Activated naive CD4-positive, alpha-beta T cell treated with anti-CD3 and anti-CD28 coated beads, Interleukin-2, amount 50 U/mL, for 16 hours (primary cell): ENCODE measurements around the gene SSC5D.
"Not testable (repeated sequence)": the region's sequence is repeated elsewhere in the genome, so short reads cannot be mapped to it uniquely, and the experiment has no call there.

ENCODE experiments used
- DNase-seq: peaks from one replicate; pipeline ENCODE4 v3.0.0-alpha.2; 2020

Gene SSC5D

DNA sequence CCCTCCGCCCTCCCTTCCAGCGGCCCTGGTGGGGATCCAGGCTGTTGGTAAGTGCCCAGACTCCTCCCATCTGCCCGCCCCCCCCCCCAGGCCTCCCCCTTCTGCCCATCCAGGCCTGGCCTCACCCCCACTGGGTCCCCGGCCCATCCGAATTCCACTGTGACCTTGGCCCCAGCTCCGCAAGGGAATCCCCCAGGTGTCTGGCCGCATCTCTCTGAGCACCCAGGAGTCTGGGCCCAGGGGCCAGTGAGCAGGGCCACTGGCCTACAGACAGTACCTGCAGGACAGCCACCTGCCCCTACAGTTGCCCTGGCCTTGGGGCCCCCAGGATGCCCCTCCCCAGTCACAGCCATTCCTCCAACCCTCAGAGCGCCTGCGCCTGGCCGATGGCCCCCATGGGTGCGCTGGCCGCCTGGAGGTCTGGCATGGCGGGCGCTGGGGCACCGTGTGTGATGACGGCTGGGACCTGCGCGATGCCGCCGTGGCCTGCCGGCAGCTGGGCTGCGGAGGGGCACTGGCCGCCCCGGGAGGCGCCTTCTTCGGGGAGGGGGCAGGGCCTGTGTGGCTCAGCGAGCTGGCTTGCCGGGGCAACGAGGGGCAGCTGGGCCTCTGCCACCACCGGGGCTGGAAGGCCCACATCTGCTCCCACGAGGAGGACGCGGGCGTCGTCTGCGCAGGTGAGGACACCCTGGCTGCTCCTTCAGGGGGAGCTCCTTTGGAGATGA, 912 bp downstream of the SSC5D start:
- no peak for DNase-seq

DNA sequence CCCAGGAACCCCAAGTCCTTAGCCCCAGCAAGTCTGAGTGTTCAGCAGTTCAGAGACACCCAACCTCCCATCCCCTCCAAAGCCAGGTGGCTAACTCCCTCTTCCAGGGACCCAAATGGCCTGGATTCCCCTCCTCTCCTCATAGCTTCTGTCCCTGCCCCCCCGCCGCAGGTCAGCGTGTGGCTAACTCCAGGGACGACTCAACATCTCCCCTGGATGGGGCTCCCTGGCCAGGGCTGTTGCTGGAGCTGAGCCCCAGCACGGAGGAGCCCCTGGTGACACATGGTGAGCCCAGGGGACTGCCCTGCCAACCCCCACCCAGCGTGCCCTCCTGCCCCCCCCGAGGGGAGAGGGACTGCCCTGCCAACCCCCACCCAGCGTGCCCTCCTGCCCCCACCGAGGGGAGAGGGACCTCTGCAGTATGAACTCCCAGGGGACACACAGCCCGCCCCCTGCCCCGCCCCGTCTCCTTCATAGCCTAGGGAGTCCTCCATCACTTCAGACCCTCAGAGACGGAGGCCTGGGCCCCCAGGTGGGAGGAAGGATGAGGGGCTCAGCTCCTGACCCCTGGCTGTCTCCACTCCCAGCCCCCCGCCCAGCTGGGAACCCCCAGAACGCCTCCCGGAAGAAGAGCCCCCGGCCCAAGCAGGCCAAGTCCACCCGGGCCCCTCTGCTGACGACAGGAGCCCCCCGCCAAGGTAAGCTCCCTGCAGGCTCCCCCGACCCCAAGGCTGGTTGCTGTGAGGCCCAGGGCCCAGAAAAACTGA, 1.7 kb downstream of the SSC5D start:
- DNase-seq: no peak

DNA sequence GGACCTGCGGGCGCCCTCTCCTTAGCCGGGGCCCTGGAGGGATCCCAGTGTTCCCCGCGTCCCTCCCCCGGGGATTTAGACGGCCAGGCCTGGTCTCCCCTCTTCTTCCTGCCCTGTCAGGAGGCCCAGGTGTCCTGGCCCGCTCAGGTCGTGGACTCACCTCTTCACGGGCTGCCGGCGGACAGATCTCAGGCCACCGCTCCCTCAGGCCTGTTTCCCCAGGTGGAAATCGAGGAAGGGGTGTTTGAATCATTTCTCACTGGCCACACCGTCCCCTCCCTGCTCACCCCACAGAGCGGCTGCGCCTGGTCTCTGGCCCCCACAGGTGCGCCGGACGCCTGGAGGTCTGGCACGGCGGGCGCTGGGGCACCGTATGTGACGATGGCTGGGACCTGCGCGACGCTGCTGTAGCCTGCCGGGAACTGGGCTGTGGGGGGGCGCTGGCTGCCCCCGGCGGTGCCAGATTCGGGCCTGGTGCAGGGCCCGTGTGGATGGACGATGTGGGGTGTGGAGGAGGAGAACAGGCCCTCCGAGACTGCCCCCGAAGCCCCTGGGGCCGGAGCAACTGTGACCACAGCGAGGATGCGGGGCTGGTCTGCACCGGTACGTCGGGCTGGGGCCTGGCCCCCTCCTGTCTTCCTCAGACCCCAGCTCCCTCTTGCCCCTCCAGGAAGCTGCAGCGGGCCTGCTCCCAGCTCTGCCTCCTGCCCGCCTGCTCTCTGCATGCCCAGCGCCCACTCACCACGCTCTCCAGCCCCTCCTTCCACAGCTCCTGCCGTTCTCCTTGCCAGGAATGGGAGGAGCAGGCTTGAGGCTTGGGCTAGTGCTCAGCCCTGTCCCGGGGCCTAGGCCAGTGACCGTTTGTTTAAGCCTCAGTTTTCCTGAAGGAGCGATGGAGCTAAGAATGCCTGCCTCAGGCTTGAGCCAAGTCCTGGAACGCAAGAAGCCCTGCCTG, 2.5 kb downstream of the SSC5D start:
- DNase-seq: no peak

DNA sequence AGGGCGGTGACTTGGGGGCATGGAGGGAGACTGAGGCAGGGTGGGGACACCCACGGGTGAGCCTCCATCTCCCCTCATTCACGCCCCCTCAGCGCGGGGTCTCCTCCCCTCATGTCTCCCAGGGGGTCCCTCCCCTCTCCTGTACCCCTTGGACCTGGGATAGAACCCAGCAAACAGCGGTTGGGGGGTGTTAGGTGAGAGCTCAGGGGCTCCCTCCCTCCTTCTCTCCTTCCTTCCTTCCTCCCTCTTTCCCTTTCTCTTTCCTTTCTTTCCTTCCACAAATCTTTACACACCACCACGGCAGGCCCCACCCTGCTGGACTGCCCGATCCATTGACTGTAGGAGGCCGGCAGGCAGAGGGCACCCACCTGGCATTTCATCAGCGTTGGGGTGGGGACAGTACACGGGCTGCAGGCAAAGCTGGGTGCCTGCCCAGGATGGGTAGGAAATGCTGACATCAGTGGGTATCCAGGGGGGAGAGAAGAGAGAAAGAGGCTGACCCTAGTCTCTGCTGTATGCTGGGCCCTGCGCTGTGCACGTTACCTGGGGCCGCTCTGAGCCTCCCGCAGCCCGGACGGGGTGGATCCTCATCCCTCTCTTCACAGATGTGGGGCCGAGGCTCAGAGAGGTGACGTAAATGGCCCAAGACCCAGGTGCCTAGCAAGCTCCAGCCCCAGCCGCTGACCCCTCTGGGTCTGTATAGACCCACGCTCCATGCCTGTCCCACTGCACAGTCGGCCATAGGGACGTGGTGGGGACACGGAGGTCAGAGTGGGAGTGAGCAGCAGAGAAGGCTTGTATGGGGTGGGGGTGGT, 3.5 kb downstream of the SSC5D start:
- no peak for DNase-seq

DNA sequence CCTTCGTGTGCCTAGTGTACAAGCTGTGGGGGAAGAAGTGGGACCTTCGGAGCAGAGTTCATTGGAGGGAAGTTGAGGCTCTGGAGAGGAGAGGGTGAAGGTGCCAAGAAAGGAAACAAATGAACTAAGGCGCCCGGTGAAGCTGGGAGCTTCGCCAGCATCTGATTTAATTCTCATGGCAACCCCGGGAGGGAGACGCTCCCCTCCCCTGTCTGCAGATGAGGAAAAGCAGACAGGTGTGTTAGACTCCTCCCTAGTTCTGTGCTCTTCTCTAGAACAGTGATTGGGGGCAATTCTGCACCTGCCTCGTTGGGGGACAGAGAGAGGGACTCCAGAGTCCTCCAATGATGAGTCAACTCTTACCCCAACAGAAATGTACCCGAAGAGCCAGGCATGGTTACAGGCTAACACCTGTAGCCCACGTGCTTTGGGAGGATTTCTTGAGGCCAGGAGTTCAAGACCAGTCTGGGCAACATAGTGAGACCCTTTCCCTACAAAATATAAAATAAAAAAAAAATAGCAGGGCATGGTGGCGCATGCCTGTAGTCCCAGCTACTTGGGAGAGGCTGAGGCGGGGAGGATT, 4.2 kb downstream of the SSC5D start:
- DNase-seq: no peak

DNA sequence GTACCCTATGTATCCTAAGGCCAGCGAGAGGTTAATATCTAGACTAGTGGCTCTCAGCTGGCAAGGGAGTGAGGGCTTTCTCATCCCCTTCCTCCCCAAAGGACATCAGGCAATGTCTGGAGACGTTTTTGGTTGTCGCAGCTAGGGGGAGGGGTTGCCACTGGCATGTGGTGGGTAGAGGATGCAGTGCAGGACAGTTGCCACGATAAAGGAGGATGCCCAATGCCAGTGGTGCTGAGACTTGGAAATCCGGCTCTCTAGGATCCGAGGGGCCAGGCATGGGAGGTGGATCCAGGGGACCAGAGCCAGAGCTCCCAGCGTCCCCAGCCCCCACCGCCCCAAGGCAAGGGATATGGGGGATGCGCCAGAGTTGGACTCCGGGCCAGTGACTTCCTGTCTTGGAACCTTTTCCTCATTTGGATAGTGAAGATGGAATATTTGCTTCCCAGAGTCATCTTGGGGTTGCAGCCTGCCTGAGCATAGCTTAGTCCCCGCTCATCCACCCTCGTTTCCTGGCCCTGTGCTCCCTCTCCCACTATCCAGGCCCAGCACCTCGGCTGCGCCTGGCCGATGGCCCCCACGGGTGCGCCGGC, 4.9 kb downstream of the SSC5D start:
- no peak for DNase-seq

DNA sequence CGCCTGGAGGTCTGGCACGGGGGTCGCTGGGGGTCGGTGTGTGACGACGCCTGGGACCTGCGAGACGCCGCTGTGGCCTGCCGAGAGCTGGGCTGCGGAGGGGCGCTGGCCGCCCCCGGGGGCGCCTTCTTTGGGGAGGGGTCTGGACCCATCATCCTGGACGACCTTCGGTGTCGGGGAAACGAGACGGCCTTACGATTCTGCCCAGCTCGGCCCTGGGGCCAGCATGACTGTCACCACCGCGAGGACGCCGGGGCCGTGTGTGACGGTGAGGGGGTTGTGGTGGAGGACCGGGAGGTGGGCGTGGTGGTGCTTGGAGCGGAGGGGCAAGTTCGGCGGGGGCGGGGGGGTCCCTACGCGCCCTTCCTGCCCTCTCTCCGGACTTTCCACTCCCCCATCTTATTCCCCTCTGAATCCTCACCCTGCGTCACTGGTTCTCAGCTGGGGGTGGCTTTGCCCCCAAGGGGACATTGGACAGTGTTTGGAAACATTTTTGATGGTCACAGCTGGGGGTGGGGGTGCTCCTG, 5.5 kb downstream of the SSC5D start:
- no peak for DNase-seq

DNA sequence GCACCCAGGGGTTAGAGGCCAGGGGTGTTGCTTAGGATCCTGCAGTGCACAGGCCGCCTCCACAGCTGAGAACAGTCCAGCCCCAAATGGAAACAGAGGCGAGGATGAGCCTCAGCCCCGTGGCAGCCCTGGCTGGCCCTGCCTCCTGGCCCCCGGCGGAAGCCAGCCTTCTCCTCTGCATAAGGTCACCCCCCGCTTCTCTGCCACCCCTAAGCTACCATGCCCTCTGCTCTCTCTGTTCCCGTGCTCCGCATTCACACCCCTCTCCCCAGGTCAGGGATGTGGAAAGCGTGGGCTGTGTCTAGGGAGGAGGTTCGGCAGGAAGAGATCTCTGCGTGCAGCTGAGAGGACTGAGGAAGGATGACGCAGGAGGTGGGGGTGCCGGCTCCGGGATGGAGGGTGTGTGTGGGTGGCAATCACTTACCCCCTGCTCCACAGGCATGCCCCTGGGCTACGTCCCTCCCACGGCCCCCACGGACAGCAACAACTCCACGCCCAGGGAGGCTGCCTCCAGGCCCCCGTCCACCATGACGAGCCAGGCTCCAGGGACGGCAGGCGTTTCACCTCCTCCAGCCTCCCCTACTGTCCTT, 6.0 kb downstream of the SSC5D start:
- no peak for DNase-seq

DNA sequence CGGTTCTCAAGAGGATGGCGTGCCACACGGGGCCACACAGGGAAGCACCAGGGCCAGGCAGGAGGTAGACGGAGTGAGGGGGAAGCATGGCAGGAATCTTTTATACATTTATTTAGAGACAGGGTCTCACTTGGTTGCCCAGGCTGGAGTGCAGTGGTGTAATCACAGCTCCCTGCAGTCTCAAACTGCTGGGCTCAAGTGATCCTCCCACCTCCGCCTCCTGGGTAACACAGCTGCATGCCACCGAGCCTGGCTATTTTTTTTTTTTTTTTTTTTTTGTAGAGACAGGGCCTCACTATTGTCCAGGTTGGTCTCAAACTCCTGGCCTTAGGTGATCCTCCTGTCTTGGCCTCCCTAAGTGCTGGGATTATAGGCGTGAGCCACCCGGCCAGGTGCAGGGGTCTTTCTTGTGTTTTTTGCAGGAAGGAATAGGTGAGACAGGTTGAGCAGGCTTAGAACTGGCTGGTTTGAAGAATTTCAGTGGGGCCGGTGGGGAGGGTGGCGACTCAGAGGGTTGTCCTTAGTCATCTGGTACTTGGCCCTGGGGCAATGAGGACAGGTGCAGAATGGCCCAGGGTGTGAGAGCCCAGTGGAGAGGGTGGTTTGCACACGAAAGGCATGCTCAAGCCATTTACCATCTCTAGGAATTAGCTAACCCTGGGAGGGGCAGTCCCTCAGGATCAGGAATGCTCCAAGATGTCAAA, 7.6 kb downstream of the SSC5D start:
- no peak for DNase-seq

DNA sequence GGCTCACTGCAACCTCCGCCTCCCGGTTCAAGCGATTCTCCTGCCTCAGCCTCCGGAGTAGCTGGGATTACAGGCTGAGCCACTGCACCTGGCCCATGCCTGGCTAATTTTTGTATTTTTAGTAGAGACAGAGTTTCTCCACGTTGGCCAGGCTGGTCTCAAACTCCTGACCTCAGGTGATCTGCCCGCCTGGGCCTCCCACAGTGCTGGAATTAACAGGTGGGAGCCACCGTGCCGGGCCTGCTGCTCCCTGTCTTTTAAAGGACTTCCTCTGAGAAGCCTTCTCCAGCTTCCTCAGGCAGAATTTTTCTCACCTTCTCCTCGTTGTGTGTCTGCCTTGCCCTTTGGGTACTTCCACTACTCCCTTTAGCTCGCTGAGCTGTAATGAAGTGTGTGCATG, 8.6 kb downstream of the SSC5D start:
- DNase-seq: not testable (repeated sequence)

DNA sequence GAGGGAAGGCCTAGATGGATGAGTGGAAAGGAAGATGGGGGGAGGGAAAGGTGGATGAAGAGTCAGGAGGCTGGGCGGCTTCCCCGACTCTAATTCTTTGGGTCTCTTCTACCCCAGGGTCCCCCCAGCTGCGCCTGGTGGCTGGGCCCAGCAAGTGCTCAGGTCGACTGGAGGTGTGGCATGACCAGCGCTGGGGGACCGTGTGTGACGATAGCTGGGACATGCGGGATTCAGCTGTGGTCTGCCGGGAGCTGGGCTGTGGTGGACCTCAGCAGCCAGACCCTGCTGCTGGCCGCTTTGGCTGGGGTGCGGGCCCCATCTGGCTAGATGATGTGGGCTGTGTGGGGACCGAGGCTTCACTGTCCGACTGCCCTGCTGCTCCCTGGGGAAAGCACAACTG, 9.5 kb downstream of the SSC5D start:
- DNase-seq: no peak

DNA sequence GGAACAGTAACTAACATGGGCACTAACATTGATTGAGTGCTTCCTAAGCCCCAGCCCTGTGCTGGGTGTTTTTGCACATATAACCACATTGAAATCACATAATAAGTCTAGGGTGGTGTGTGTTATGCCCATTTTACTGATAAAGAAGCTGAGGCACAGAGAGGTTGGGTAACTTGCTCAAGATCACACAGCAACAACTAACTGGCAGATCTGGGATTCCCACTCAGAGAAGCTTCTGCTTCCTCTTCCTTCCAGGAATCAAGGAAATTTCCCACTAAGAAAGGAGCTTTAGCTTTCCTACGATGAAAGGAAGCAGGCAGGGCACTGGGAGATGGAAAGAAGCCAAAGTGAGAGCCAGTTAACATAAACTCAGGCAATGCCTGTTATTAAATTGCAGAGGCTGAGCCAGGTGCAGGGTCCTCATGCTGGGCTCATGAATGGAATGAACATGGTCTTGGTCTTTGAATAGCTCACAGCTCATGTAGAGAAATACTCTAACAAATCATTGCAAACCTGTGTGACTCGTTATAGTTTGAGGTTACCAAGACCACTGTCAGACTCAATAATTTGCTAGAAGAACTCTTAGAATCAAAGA, 10.1 kb downstream of the SSC5D start:
- no peak for DNase-seq

DNA sequence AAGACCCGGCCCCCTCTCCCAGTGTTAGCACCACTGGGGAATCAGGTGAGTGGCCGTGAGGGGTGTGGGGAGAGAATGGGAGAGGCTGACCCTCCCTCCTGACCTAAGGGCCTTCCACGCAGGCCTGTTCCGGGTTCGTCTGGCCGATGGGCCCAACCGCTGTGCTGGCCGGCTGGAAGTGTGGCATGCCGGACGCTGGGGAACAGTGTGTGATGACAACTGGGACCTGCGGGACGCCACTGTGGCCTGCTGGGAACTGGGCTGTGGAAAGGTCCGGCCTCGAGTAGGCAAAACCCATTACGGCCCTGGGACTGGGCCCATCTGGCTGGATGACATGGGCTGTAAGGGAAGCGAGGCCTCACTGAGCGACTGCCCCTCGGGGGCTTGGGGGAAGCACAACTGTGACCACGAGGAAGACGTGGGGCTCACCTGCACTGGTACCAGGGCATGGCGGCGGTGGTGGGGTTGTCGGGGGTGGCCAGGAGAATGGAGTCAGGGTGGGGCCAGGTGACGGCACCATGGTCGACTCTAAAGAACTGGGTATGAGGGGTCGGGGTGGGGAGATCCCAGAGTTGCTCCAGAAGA, 12.2 kb downstream of the SSC5D start:
- no peak for DNase-seq

DNA sequence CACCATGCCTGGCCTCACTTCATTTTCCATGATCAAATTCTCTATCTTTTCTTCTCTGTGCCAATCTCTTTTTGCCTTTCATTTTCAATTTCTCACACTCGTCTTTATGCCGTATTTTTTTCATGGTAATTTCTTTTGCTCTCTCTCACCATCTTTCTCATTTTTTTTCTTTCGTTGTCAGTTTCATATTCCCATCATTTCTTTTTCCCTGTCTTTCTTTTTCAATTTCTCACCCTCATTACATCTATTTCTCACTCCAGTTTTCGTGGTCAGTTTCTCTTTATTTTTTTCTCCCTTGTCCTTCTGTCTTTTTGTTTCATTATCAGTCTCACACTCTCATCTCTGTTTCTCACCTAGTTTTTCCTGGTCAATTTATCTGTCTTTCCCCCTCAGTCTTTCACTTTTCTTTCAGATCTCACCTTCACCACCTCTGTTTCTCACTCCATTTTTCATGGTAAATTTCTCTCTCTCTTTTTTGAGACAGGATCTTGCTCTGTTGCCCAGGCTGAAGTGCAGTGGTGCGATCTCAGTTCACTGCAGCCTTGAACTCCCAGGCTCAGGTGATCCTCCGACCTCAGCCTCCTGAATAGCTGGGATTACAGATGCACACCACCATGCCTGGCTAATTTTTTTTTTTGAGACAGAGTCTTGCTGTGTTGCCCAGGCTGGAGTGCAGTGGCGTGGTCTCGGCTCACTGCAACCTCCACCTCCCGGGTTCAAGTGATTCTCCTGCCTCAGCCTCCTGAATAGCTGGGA, 14.1 kb downstream of the SSC5D start:
- no peak for DNase-seq

DNA sequence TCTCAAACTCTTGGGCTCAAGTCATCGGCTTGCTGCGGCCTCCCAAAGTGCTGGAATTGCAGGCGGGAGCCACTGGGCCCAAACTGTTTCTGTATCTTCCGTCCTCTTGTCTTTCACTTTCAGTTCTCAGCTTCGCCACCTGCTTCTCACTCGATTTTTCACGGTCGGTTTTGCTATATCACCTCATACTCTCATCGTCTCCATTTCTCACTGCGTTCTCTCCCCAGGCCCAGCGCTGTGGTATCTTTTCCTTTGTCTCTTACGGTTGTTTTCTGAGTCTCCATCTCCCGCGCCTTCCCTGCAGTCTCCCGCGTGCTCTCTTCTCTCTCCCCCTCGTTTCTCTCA, 14.9 kb downstream of the SSC5D start:
- DNase-seq: no peak

DNA sequence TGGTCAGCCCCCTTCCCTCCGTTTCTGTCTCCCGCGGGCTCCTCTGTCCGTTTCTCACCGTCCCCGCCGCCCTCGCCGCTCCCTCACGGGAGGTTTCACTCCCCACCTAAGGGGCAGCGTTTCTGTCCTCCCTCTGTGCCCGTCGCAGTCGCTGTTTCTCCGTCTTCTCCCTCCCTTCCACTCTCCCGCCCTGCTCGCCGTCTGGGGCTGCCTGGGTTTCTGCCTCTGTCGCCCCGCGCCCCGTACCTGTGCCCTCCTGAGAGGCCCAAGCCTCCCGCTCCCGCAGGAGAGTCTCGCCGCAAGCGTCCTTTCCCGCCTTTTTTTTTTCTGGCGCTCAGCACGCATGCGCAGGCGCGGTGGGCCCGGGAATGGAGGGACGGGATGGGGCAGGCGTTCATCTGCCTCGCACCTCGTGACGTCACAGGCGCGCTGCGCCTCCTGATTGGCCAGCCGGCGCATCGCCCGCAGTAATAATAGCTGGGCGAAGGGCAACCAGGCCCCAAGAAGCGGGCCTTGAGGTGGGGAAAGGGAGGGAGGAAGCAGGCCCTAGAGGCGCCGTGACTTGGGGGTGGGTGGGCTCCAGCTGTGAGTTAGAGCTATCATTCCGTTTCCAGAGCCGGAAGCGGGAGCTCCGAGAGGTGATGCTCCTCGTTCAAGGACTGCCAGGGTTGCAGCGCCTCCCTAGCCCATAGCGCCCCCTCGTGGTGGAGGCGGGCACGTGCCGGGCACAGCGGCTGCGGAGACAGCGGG, 15.4 kb downstream of the SSC5D start:
- peak; percentile 93 for DNase-seq

DNA sequence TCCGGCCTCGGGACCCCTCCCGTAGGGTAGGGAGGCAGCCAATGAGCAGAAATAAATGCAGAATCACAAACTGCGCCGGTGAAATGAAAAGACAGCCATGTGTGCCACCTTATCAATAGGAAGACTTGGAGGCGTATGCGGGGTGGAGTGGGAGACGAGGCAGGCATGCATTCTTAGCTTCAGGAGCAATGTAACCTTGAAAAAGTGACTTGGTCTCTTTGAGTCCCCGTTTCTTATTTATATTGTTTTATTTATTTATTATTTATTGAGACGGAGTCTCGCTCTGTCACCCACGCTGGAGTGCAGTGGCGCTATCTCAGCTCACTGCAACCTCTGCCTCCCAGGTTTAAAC, 16.0 kb downstream of the SSC5D start:
- DNase-seq: no peak

DNA sequence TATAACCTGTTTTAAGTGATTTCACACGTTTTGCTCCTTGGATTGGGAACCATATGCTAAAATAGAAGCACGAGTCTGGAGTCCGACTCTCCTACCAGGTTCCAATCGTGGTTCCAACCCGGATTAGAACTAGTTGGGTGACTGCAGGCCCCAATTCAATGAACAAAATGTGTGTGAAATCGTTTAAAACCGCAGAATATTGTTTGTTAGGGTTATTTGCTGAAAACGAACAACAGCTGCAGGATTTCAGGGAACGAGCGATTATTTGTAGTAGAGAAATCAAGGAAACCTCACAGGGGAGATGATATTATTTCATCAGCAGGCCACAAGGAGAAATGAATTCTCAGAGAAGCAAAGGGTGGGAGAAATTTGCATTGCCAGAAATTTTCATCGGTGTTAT, 16.7 kb downstream of the SSC5D start:
- DNase-seq: no peak
